Measurements from ENCODE around the gene RNF144A. TPM values are rescaled to one million over a fixed set of nuclear protein-coding genes. Genes with fewer than 3 reads are reported as not detected.

RNF144A gene
- total and polyA plus RNA-seq, 2 donors from 2014 or later, result 4.2 to 12.3 TPM

DNA sequence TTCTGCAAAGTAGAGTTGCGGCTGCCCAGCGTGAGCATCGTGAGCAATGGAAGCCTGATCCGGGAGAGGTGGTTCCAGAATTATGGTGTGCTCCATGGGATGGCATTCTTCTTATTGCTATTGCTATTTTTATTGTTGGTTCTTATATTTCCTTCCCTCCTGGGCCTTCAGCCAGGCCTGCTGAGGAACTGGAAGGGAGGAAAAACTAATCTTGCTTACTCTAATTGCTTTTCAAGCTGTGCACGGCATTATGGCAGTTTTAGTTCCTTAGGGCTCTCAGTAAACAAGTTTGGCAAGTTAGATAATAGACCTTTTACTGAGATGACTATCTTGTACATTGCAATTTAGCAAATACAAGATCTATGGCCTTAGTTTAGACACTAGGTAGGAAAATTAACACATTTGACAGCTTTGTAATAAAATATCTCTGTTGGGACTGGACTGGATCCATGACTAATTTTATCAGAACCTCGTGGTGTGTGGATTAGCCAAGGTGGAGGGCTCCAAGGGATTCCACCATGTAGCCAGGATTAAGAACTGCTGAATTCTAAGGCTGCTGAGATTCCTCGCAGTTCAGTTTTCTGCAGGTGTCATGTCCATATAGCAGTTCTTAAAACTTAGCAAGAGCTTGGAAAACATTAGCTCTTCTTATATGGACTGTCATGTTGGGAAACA is 33.6 kb upstream of the RNF144A start:
- no peak overlapping the region for H3K27ac ChIP-seq (ENCODE audit: low read depth in 2 of 2, low read length in 2 of 2)
- H3K36me3 ChIP-seq (ENCODE audit: control insufficient read depth in 2 of 3, insufficient read depth in 3 of 3, low read length in 3 of 3), result no peaks in the 10 kb centered on the region
- TF ChIP-seq, protein P1, sequence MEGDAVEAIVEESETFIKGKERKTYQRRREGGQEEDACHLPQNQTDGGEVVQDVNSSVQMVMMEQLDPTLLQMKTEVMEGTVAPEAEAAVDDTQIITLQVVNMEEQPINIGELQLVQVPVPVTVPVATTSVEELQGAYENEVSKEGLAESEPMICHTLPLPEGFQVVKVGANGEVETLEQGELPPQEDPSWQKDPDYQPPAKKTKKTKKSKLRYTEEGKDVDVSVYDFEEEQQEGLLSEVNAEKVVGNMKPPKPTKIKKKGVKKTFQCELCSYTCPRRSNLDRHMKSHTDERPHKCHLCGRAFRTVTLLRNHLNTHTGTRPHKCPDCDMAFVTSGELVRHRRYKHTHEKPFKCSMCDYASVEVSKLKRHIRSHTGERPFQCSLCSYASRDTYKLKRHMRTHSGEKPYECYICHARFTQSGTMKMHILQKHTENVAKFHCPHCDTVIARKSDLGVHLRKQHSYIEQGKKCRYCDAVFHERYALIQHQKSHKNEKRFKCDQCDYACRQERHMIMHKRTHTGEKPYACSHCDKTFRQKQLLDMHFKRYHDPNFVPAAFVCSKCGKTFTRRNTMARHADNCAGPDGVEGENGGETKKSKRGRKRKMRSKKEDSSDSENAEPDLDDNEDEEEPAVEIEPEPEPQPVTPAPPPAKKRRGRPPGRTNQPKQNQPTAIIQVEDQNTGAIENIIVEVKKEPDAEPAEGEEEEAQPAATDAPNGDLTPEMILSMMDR (IDR thresholded peaks at IDR 0.05; ENCODE audit: borderline replicate concordance, extremely low read depth, insufficient read depth), result no peak
- H3K27me3 ChIP-seq (ENCODE audit: control insufficient read depth, insufficient read depth, low read length), result no peaks in the 10 kb centered on the region
- H3K9me3 ChIP-seq (ENCODE audit: control insufficient read depth in 2 of 3, insufficient read depth in 1 of 3, low read length in 3 of 3), result no peaks in the 10 kb centered on the region
- H3K9ac ChIP-seq (ENCODE audit: low read length in 3 of 3), result no peak overlapping the region
- FAIRE-seq (no peak), DNase-seq (peak in 2 of 5 donors; percentile 49 to 68)
- H3K4me1 ChIP-seq (ENCODE audit: control insufficient read depth in 2 of 3, insufficient read depth in 2 of 3, low read depth in 1 of 3, low read length in 3 of 3), result no peaks in the 10 kb centered on the region
- H3K4me3 ChIP-seq (ENCODE audit: low read length in 3 of 3), result no peak overlapping the region
- intact Hi-C loops (cut with DNase I), result no loop called here

DNA sequence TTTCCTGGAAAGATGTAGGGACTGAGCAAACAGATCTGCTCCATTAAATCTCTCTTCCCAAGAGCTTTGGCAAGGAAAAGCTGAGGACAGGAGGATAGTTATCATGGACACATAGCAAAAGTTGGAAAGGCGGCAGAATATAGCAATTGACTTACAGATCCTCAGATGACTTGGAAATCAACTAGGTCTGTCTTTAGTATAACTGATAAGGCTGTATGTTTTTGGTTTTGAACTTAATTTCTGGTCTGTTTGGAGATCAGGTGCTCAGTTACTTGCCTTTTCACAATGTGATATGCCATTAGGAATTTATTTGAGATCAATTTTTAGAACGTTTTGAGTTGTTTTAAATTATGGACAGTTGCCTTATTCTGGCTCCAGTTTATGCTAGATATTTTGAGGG is 31.7 kb upstream of the RNF144A start:
- no peaks in the 10 kb centered on the region for H3K4me1 ChIP-seq (ENCODE audit: control insufficient read depth in 2 of 3, insufficient read depth in 2 of 3, low read depth in 1 of 3, low read length in 3 of 3)
- no peak overlapping the region for H3K9ac ChIP-seq (ENCODE audit: low read length in 3 of 3)
- TF ChIP-seq, protein P1 (IDR thresholded peaks at IDR 0.05; ENCODE audit: borderline replicate concordance, extremely low read depth, insufficient read depth), result no peak
- no peak for FAIRE-seq
- H3K27me3 ChIP-seq (ENCODE audit: control insufficient read depth, insufficient read depth, low read length), result no peaks in the 10 kb centered on the region
- no peaks in the 10 kb centered on the region for H3K9me3 ChIP-seq (ENCODE audit: control insufficient read depth in 2 of 3, insufficient read depth in 1 of 3, low read length in 3 of 3)
- intact Hi-C loops (cut with DNase I), result no loop called here
- no peak for DNase-seq
- H3K27ac ChIP-seq (ENCODE audit: low read depth in 2 of 2, low read length in 2 of 2), result no peak overlapping the region
- H3K36me3 ChIP-seq (ENCODE audit: control insufficient read depth in 2 of 3, insufficient read depth in 3 of 3, low read length in 3 of 3), result no peaks in the 10 kb centered on the region
- H3K4me3 ChIP-seq (ENCODE audit: low read length in 3 of 3), result no peak overlapping the region

DNA sequence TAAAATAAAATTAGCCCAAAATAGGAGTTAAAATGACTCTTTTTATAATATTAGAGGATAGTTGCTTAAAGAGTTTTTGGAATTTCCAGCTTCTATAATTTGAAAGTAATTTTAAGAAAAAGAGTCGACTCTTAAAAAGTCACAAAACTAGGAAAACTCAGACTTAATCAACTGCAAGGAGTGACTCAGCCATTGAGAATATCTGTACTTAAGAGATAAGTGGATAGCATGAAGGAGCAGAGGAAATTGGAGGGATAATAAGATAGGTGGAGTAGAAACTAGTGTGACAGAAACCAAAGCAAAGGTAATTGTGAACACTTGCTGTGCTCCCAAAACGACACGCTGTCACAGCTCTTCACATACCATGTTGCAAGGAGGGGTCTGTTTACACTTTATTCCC is 31.2 kb upstream of the RNF144A start:
- TF ChIP-seq, protein P1 (IDR thresholded peaks at IDR 0.05; ENCODE audit: borderline replicate concordance, extremely low read depth, insufficient read depth), result no peak
- no peak for FAIRE-seq
- H3K4me1 ChIP-seq (ENCODE audit: control insufficient read depth in 2 of 3, insufficient read depth in 2 of 3, low read depth in 1 of 3, low read length in 3 of 3), result no peaks in the 10 kb centered on the region
- DNase-seq, result no peak
- intact Hi-C loops (cut with DNase I), result no loop called here
- no peak overlapping the region for H3K9ac ChIP-seq (ENCODE audit: low read length in 3 of 3)
- no peaks in the 10 kb centered on the region for H3K9me3 ChIP-seq (ENCODE audit: control insufficient read depth in 2 of 3, insufficient read depth in 1 of 3, low read length in 3 of 3)
- no peaks in the 10 kb centered on the region for H3K36me3 ChIP-seq (ENCODE audit: control insufficient read depth in 2 of 3, insufficient read depth in 3 of 3, low read length in 3 of 3)
- H3K27ac ChIP-seq (ENCODE audit: low read depth in 2 of 2, low read length in 2 of 2), result no peak overlapping the region
- no peak overlapping the region for H3K4me3 ChIP-seq (ENCODE audit: low read length in 3 of 3)
- no peaks in the 10 kb centered on the region for H3K27me3 ChIP-seq (ENCODE audit: control insufficient read depth, insufficient read depth, low read length)

DNA sequence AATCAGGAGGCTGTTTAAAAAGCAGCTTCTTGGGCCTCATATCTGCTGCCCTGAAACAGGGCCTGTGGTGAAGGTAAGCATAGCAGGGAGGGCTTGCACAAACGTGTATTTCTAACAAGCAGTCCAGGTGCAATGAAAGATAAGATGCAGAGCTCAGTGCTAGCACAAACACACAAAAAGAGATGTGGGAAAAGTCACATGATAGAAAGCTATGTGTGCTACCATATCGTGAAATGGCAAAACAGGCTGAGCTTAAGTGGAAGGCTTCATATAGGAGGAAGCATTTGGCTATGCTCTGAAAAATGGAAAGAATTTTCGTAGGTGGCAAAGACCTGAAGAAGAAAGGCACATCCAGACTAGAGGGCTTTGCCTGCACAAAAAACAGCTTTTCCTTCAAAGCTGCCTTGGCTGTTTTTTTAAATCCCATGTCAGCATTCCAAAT is 29.4 kb upstream of the RNF144A start:
- intact Hi-C loops (cut with DNase I), result no loop called here

More for the DNA sequence above, 29.4 kb upstream of the RNF144A start:
- no peak for DNase-seq
- no peak for FAIRE-seq
- TF ChIP-seq, protein P1 (IDR thresholded peaks at IDR 0.05; ENCODE audit: borderline replicate concordance, extremely low read depth, insufficient read depth), result no peak
- Histone ChIP-seq H3K4me3 (ENCODE audit: low read length in 3 of 3) (no peak overlapping the region), H3K27me3 (ENCODE audit: control insufficient read depth, insufficient read depth, low read length) (no peaks in the 10 kb centered on the region), H3K4me1 (ENCODE audit: control insufficient read depth in 2 of 3, insufficient read depth in 2 of 3, low read depth in 1 of 3, low read length in 3 of 3) (no peaks in the 10 kb centered on the region), H3K9me3 (ENCODE audit: control insufficient read depth in 2 of 3, insufficient read depth in 1 of 3, low read length in 3 of 3) (no peaks in the 10 kb centered on the region), H3K27ac (ENCODE audit: low read depth in 2 of 2, low read length in 2 of 2) (no peak overlapping the region), H3K9ac (ENCODE audit: low read length in 3 of 3) (no peak overlapping the region), H3K36me3 (ENCODE audit: control insufficient read depth in 2 of 3, insufficient read depth in 3 of 3, low read length in 3 of 3) (no peaks in the 10 kb centered on the region)

All from kidney (tissue), 14 donors.